Osteoblast (primary cell): ENCODE results near the gene TXNDC11. TPM values are rescaled to one million over a fixed set of nuclear protein-coding genes. Genes with fewer than 3 reads are reported as not detected.

ENCODE experiments used
- DNase-seq: peaks from one replicate; pipeline ENCODE4 v3.0.0; 2011; ENCODE audit warnings: low spot score, mixed read lengths; ENCODE audit not compliant: insufficient read length; ENCODE audit errors: missing footprints
- H2AFZ ChIP-seq: 2 replicates; pipeline ENCODE4 v1.6.0; 2011; ENCODE audit warnings: mild to moderate bottlenecking, low read length
- H3K27ac ChIP-seq: 2 replicates; pipeline ENCODE4 v1.5.1; 2011; ENCODE audit warnings: mild to moderate bottlenecking, low read depth, low read length, moderate library complexity
- H3K27me3 ChIP-seq: 2 replicates; pipeline ENCODE4 v1.6.0; 2012; ENCODE audit warnings: mild to moderate bottlenecking, control low read depth, inconsistent platforms, low read length, moderate library complexity; ENCODE audit not compliant: insufficient read depth
- H3K36me3 ChIP-seq: 2 replicates; pipeline ENCODE4 v1.5.1; 2011; ENCODE audit warnings: mild to moderate bottlenecking, low read length, control low read depth, moderate library complexity; ENCODE audit not compliant: insufficient read depth
- H3K4me1 ChIP-seq: 2 replicates; pipeline ENCODE4 v1.5.1; 2011; ENCODE audit warnings: mild to moderate bottlenecking, low read length, control low read depth, moderate library complexity; ENCODE audit not compliant: insufficient read depth
- H3K4me2 ChIP-seq: 2 replicates; pipeline ENCODE4 v1.6.0; 2011; ENCODE audit warnings: mild to moderate bottlenecking, low read length; ENCODE audit not compliant: insufficient read depth
- H3K4me3 ChIP-seq: fragments of 200-600 bp; sonication (generic); 3 replicates; pipeline ENCODE4 v1.5.1; 2012; ENCODE audit warnings: mild to moderate bottlenecking, low read length, inconsistent platforms; ENCODE audit not compliant: insufficient read depth
- H3K79me2 ChIP-seq: 2 replicates; pipeline ENCODE4 v1.6.0; 2012; ENCODE audit warnings: mild to moderate bottlenecking, low read length, control low read depth, inconsistent platforms; ENCODE audit not compliant: insufficient read depth
- H3K9me3 ChIP-seq: 2 replicates; pipeline ENCODE4 v1.5.1; 2011; ENCODE audit warnings: low read depth, low read length, control low read depth
- H4K20me1 ChIP-seq: 2 replicates; pipeline ENCODE4 v1.6.0; 2012; ENCODE audit warnings: mild to moderate bottlenecking, low read length, control low read depth; ENCODE audit not compliant: insufficient read depth
- total RNA-seq: library from RNA; depleted of rRNA; stranded (reverse); fragments of >200 nt; gene quantifications from 2 replicates; pipeline ENCODE4 v1.2.3, GENCODE V29; 2012
- TF ChIP-seq, protein P1 (sequence below): IDR thresholded peaks from 2 replicates; pipeline ENCODE4 v1.5.1; 2011; ENCODE audit warnings: mild to moderate bottlenecking, low read depth, low read length, moderate library complexity; ENCODE audit errors: extremely low read depth

The TXNDC11 gene
- total RNA-seq, 1 donor, result 26.1 TPM

DNA sequence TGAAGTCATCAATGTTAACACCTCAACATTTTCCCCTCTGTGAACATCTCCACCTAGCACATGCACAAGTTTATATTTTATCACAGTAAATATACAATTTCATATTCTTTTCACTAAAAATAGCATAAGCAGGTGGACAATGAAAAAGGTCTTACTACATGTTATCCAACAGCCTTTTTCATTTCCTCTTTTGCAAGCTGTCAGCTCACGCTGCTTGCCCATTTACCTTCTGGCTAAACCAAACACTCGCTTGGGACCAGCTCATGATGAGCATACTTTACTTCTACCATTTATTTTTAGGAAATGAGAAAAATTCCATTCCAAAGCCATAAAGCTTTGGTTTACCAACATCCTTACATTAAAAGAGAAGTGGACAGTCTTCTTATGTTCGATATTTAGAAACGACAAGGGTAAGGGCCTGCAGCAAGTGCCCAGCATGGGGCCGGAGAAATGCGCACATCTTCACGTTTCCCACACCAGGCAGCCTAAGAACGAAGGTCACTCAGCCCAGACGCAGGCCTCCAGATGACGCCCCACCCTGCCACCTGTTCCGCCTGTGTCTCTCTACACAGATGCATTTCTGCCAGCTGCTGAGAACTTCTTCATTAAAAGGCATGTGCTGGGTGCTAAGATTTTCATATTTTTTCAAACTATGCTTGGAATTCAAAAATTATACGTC, 60.5 kb downstream of the TXNDC11 start:
- H3K4me1 ChIP-seq, result peaks cover 36% of the 10 kb centered on the region
- H4K20me1 ChIP-seq, result peaks cover 53% of the 10 kb centered on the region
- H3K27me3 ChIP-seq, result no peaks in the 10 kb centered on the region
- no peak overlapping the region for H2AFZ ChIP-seq
- TF ChIP-seq, protein P1, sequence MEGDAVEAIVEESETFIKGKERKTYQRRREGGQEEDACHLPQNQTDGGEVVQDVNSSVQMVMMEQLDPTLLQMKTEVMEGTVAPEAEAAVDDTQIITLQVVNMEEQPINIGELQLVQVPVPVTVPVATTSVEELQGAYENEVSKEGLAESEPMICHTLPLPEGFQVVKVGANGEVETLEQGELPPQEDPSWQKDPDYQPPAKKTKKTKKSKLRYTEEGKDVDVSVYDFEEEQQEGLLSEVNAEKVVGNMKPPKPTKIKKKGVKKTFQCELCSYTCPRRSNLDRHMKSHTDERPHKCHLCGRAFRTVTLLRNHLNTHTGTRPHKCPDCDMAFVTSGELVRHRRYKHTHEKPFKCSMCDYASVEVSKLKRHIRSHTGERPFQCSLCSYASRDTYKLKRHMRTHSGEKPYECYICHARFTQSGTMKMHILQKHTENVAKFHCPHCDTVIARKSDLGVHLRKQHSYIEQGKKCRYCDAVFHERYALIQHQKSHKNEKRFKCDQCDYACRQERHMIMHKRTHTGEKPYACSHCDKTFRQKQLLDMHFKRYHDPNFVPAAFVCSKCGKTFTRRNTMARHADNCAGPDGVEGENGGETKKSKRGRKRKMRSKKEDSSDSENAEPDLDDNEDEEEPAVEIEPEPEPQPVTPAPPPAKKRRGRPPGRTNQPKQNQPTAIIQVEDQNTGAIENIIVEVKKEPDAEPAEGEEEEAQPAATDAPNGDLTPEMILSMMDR, result no peak
- no peak for DNase-seq
- H3K36me3 ChIP-seq, result peaks cover 59% of the 10 kb centered on the region
- peak overlapping the region; percentile 75 for H3K27ac ChIP-seq
- H3K4me2 ChIP-seq, result no peak overlapping the region
- H3K9me3 ChIP-seq, result no peaks in the 10 kb centered on the region
- no peak overlapping the region for H3K4me3 ChIP-seq
- H3K79me2 ChIP-seq, result peaks cover 26% of the 10 kb centered on the region

DNA sequence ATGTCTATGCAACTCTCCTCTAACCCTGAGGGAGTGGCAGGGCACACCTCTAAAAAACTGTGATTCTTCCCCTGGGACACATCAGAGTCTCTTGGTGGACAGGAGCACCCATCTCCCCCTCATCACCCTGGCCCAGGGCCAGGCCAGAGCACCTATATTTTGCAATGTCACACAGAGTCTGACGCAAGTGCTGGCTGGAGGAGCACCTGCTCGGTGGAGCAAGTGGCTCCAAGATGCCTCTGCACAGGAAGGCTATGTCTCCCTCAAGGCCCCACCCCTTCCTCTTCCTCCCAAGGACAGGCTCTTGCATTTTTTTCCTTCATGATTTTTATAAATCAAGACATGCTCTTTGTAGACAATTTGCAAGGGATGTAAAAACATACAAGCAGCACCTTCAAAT, 61.1 kb downstream of the TXNDC11 start:
- H3K4me2 ChIP-seq, result no peak overlapping the region
- H3K79me2 ChIP-seq, result peaks cover 23% of the 10 kb centered on the region
- no peak for DNase-seq
- H3K4me1 ChIP-seq, result peaks cover 35% of the 10 kb centered on the region
- peaks cover 58% of the 10 kb centered on the region for H4K20me1 ChIP-seq
- TF ChIP-seq, protein P1, result no peak
- H2AFZ ChIP-seq, result no peak overlapping the region
- no peaks in the 10 kb centered on the region for H3K27me3 ChIP-seq
- peaks cover 56% of the 10 kb centered on the region for H3K36me3 ChIP-seq
- H3K27ac ChIP-seq, result no peak overlapping the region
- no peaks in the 10 kb centered on the region for H3K9me3 ChIP-seq
- no peak overlapping the region for H3K4me3 ChIP-seq

GRCh38 chr16:11679941-11680911, 62.4 kb downstream of the TXNDC11 start:
- H3K9me3 ChIP-seq, result no peaks in the 10 kb centered on the region
- no peak for DNase-seq
- H3K4me2 ChIP-seq, result no peak overlapping the region
- no peaks in the 10 kb centered on the region for H3K27me3 ChIP-seq
- peaks cover 23% of the 10 kb centered on the region for H3K79me2 ChIP-seq
- no peak overlapping the region for H2AFZ ChIP-seq
- H4K20me1 ChIP-seq, result peaks cover 65% of the 10 kb centered on the region
- H3K36me3 ChIP-seq, result peaks cover 52% of the 10 kb centered on the region
- TF ChIP-seq, protein P1, result no peak
- H3K27ac ChIP-seq, result no peak overlapping the region
- peaks cover 32% of the 10 kb centered on the region for H3K4me1 ChIP-seq
- no peak overlapping the region for H3K4me3 ChIP-seq

- Histone ChIP-seq H3K79me2 (peaks cover 25% of the 10 kb centered on the region), H3K27me3 (no peaks in the 10 kb centered on the region), H3K36me3 (peaks cover 43% of the 10 kb centered on the region), H3K4me2 (no peak overlapping the region), H4K20me1 (peaks cover 66% of the 10 kb centered on the region), H3K4me1 (peaks cover 32% of the 10 kb centered on the region), H3K9me3 (no peaks in the 10 kb centered on the region), H3K27ac (no peak overlapping the region), H2AFZ (no peak overlapping the region), H3K4me3 (no peak overlapping the region)
- DNase-seq, result no peak
- TF ChIP-seq, protein P1, result no peak
Observed at GRCh38 chr16:11679250-11679649, 63.4 kb downstream of the TXNDC11 start.
